ENCODE measurements around the gene MEGF9.

MEGF9 gene

DNA sequence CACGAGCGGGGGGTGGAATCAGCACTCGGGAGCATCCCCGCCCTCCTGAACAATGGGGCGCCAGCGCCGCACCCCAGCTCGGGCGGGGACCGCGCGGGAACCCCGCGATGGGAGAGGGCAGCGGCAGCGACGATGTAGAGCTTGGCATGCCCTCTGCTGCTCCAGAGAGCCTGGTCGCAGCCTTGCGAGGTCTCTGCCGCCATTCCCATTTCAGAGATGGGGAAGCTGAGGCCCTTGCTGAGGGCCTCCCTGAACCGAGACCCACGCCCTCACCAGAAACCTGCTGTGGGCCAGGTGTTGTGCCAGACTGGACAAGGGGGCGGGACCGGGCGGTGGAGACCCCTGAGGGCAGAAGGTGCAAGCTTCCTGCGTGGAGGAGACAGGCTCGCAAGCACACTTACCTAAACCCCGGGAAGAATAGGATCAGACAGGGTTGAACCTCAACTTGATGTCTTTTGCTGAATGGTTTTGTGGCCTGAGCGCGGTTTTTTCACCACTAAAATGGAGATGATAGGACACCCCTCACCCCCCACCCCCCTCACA, 647 bp upstream of the MEGF9 start:
- no peak for DNase-seq (ENCODE audit: low spot score)
- in situ Hi-C loops (cut with MboI; ENCODE audit: low sequenced_read_pairs, unreplicated experiment) = no loop called here
- TF ChIP-seq, protein P1, sequence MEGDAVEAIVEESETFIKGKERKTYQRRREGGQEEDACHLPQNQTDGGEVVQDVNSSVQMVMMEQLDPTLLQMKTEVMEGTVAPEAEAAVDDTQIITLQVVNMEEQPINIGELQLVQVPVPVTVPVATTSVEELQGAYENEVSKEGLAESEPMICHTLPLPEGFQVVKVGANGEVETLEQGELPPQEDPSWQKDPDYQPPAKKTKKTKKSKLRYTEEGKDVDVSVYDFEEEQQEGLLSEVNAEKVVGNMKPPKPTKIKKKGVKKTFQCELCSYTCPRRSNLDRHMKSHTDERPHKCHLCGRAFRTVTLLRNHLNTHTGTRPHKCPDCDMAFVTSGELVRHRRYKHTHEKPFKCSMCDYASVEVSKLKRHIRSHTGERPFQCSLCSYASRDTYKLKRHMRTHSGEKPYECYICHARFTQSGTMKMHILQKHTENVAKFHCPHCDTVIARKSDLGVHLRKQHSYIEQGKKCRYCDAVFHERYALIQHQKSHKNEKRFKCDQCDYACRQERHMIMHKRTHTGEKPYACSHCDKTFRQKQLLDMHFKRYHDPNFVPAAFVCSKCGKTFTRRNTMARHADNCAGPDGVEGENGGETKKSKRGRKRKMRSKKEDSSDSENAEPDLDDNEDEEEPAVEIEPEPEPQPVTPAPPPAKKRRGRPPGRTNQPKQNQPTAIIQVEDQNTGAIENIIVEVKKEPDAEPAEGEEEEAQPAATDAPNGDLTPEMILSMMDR (IDR thresholded peaks at IDR 0.05; ENCODE audit: borderline replicate concordance, control extremely low read depth, extremely low read depth, insufficient read depth, missing control alignments) = no peak

DNA sequence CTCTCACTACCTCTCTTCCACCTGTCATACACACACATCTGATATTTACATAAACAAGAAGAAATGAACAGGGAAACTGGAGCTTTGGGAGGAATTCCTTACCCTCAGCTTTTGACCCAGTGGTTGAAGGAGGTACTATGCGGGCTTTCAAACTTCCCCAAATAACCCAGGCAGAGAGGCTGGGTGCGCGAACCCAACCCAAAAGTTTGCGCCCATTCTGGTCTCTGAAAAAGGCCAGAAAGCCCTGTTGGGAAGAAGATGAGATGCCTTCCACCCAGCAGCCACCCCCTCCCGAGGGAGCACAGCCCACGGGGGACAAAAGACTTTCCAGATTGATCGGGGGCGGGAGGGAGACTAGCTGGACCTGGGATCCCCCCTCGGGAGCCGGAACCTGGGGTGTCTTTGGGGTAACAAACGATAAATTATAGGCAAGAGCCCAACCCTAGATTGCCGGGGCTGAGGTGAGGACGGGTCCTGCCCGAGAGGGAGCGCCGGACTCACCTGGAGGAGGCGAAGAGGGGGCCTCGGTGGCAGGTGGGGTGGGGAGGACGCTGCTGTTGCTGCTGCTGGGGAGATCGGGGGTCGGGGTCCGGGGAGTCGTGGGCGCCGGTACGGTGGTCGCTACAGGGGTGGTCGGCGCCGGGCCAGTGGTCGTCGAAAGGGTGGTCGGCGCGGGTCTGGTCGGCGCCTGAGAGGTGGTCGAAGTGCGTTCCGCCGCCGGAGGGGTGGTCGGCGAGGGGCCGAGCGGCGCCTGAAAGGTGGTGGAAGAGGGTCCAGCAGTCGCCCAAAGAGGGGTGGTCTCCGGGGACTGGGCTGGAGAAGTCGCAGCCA, 798 bp downstream of the MEGF9 start:
- DNase-seq (ENCODE audit: low spot score) = peak; percentile 36
- TF ChIP-seq, protein P1 (IDR thresholded peaks at IDR 0.05; ENCODE audit: borderline replicate concordance, control extremely low read depth, extremely low read depth, insufficient read depth, missing control alignments) = no peak
- in situ Hi-C loops (cut with MboI; ENCODE audit: low sequenced_read_pairs, unreplicated experiment) = no loop called here

DNA sequence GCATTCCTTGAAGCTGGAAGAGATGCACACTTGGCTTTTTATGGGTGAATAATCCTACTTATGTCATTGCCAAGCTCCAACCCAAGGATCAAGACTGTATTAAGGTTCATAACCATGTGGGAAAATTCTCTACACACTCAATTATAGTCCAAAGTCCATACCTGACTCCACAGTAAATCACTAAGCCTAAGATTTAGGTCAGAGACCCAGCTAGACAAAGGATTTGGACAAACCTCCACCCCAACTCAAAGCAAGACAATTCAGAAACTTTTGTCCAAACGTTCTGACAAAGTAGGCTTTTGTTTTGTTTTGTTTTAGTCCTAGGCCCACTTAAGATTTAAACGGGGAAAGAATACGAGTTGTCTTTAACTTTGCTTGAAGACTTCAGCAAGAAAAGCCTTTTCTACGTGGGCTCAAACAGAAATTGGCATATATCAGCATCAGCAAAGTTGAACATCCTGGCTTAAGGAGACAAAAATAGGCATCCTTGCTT, 1.7 kb downstream of the MEGF9 start:
- no peak for DNase-seq (ENCODE audit: low spot score)
- TF ChIP-seq, protein P1 (IDR thresholded peaks at IDR 0.05; ENCODE audit: borderline replicate concordance, control extremely low read depth, extremely low read depth, insufficient read depth, missing control alignments) = no peak
- in situ Hi-C loops (cut with MboI; ENCODE audit: low sequenced_read_pairs, unreplicated experiment) = no loop called here

DNA sequence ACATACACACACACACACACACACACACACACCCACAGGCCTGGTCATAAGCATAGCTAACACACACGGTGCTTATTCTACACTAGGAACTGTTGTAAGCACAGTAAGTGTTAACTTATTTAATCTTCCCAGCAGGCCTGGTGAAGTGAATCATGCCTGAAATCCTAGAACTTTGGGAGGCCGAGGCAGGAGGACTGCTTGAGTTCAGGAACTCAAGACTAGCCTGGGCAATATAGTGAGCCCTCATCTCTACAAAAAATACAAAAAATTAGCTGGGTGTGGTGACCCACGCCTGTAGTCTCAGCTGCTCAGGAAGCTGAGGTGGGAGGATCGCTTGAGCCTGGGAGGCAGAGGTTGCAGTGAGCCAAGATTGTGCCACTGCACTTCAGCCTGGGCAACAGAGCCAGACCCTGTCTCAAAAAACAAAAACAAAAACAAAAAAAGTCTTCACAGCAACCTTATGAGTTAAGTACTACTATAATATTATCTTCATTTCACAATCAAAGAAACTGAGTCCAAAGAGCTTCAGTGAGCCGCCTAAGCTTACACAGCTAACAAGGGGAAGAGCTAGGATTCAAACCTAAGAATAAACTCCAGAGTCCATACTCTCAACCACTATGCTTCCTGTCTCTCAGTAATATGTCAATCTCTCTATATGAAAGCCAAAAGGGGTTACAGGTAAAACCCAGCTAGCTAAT, 2.3 kb downstream of the MEGF9 start:
- in situ Hi-C loops (cut with MboI; ENCODE audit: low sequenced_read_pairs, unreplicated experiment) = no loop called here
- TF ChIP-seq, protein P1 (IDR thresholded peaks at IDR 0.05; ENCODE audit: borderline replicate concordance, control extremely low read depth, extremely low read depth, insufficient read depth, missing control alignments) = no peak
- DNase-seq (ENCODE audit: low spot score) = no peak

DNA sequence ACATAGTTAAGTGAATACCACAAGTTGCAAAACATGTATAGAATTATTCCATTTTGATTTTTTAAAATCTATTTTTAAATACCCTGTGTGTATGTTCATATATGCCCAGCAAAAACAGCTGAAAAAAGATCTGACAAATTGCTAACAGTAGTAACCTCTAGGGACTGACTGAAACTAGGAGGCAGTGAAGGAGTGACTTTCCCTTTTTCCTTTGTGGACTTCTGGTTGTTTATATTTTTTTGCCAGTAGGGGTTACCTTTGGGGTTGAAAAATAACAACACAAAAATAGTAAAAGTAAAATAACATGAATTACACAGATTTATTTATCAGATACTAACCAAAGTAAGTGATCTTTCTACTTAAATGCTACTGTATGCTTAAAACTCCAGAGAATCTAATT, 2.9 kb downstream of the MEGF9 start:
- in situ Hi-C loops (cut with MboI; ENCODE audit: low sequenced_read_pairs, unreplicated experiment) = no loop called here
- DNase-seq (ENCODE audit: low spot score) = no peak

More for the DNA sequence above, 2.9 kb downstream of the MEGF9 start:
- TF ChIP-seq, protein P1 (IDR thresholded peaks at IDR 0.05; ENCODE audit: borderline replicate concordance, control extremely low read depth, extremely low read depth, insufficient read depth, missing control alignments) = no peak

Data from GM13976 (cell line).